Measurements from ENCODE around the gene RFNG. TPM values are rescaled to one million over a fixed set of nuclear protein-coding genes. Genes with fewer than 3 reads are reported as not detected.

The RFNG gene
- total and polyA plus RNA-seq, 2 of the 13 experiments (the other 11 are each of a cell fraction or from before 2014, with no cell fraction given) = 61.4 to 64.0 TPM

DNA sequence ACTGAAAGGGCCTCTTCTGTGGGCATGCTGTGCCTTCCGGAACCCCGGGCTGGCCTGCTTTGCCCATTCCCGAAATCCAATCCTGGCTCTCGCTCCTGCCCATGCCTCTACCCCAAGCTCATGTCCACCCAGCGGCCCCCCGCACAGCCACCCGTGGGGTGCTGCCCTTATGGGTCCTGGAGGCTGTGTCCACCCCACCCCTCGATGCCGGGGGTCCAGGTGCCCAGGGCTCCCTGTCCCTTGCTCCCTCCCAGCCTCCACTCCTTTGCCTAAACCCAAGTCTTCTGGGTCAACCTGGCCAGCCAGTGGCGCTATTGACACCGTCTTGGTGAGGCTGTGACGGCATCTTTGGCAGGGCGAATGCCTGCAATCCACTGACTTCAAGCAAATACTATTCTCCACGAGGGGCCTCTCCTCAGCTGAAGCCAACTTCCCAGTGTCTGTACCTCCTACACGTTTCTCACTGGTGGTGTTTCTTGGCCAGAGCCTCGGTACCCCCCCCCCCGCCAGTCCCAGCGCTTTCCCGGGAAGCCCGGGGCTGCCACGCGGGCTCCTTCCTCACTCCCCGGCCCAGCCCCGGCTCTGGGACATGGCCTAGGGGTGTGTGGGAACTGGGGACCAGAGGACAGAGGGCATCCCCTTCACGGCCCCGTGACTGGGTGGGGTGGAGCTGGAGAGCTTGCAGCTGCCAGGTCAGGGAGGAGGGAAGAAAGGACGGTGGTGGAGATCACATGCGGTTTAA lies 26.2 kb upstream of the RFNG start (continued):
- TF ChIP-seq FOXC1 (CRISPR knock-in tag; IDR thresholded peaks at IDR 0.05; ENCODE audit: borderline replicate concordance) = no peak
- TF ChIP-seq, protein P1, sequence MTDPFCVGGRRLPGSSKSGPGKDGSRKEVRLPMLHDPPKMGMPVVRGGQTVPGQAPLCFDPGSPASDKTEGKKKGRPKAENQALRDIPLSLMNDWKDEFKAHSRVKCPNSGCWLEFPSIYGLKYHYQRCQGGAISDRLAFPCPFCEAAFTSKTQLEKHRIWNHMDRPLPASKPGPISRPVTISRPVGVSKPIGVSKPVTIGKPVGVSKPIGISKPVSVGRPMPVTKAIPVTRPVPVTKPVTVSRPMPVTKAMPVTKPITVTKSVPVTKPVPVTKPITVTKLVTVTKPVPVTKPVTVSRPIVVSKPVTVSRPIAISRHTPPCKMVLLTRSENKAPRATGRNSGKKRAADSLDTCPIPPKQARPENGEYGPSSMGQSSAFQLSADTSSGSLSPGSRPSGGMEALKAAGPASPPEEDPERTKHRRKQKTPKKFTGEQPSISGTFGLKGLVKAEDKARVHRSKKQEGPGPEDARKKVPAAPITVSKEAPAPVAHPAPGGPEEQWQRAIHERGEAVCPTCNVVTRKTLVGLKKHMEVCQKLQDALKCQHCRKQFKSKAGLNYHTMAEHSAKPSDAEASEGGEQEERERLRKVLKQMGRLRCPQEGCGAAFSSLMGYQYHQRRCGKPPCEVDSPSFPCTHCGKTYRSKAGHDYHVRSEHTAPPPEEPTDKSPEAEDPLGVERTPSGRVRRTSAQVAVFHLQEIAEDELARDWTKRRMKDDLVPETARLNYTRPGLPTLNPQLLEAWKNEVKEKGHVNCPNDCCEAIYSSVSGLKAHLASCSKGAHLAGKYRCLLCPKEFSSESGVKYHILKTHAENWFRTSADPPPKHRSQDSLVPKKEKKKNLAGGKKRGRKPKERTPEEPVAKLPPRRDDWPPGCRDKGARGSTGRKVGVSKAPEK (CRISPR knock-in tag; IDR thresholded peaks at IDR 0.05; ENCODE audit: borderline replicate concordance) = no peak
- no peak for TF ChIP-seq SRY (CRISPR knock-in tag; IDR thresholded peaks at IDR 0.05)
- TF ChIP-seq, protein P2, sequence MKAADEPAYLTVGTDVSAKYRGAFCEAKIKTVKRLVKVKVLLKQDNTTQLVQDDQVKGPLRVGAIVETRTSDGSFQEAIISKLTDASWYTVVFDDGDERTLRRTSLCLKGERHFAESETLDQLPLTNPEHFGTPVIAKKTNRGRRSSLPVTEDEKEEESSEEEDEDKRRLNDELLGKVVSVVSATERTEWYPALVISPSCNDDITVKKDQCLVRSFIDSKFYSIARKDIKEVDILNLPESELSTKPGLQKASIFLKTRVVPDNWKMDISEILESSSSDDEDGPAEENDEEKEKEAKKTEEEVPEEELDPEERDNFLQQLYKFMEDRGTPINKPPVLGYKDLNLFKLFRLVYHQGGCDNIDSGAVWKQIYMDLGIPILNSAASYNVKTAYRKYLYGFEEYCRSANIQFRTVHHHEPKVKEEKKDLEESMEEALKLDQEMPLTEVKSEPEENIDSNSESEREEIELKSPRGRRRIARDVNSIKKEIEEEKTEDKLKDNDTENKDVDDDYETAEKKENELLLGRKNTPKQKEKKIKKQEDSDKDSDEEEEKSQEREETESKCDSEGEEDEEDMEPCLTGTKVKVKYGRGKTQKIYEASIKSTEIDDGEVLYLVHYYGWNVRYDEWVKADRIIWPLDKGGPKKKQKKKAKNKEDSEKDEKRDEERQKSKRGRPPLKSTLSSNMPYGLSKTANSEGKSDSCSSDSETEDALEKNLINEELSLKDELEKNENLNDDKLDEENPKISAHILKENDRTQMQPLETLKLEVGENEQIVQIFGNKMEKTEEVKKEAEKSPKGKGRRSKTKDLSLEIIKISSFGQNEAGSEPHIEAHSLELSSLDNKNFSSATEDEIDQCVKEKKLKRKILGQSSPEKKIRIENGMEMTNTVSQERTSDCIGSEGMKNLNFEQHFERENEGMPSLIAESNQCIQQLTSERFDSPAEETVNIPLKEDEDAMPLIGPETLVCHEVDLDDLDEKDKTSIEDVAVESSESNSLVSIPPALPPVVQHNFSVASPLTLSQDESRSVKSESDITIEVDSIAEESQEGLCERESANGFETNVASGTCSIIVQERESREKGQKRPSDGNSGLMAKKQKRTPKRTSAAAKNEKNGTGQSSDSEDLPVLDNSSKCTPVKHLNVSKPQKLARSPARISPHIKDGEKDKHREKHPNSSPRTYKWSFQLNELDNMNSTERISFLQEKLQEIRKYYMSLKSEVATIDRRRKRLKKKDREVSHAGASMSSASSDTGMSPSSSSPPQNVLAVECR (CRISPR knock-in tag; IDR thresholded peaks at IDR 0.05; ENCODE audit: borderline replicate concordance) = no peak
- TF ChIP-seq, protein P3, sequence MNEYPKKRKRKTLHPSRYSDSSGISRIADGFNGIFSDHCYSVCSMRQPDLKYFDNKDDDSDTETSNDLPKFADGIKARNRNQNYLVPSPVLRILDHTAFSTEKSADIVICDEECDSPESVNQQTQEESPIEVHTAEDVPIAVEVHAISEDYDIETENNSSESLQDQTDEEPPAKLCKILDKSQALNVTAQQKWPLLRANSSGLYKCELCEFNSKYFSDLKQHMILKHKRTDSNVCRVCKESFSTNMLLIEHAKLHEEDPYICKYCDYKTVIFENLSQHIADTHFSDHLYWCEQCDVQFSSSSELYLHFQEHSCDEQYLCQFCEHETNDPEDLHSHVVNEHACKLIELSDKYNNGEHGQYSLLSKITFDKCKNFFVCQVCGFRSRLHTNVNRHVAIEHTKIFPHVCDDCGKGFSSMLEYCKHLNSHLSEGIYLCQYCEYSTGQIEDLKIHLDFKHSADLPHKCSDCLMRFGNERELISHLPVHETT (CRISPR knock-in tag; conservative IDR thresholded peaks at IDR 0.05) = no peak
- no peak for TF ChIP-seq ZNF746 (CRISPR knock-in tag; IDR thresholded peaks at IDR 0.05)
- TF ChIP-seq, protein P4, sequence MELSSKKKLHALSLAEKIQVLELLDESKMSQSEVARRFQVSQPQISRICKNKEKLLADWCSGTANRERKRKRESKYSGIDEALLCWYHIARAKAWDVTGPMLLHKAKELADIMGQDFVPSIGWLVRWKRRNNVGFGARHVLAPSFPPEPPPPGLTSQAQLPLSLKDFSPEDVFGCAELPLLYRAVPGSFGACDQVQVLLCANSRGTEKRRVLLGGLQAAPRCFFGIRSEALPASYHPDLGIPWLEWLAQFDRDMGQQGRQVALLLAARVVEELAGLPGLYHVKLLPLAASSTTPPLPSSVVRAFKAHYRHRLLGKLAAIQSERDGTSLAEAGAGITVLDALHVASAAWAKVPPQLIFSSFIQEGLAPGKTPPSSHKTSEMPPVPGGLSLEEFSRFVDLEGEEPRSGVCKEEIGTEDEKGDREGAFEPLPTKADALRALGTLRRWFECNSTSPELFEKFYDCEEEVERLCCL (CRISPR knock-in tag; IDR thresholded peaks at IDR 0.05; ENCODE audit: borderline replicate concordance) = no peak
- TF ChIP-seq ZNF24 (IDR thresholded peaks at IDR 0.05) = no peak
- TF ChIP-seq AGO2 (optimal IDR thresholded peaks at IDR 0.05; ENCODE audit: low read depth, low read length) = peak; percentile 99
- no peak for TF ChIP-seq ADNP (CRISPR knock-in tag; IDR thresholded peaks at IDR 0.05)
- TF ChIP-seq RBFOX2 (IDR thresholded peaks at IDR 0.05; ENCODE audit: low read depth, low read length) = peak; percentile 90
- TF ChIP-seq PAWR (CRISPR knock-in tag; IDR thresholded peaks at IDR 0.05; ENCODE audit: borderline replicate concordance) = no peak
- TF ChIP-seq, protein P5, sequence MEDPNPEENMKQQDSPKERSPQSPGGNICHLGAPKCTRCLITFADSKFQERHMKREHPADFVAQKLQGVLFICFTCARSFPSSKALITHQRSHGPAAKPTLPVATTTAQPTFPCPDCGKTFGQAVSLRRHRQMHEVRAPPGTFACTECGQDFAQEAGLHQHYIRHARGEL (CRISPR knock-in tag; IDR thresholded peaks at IDR 0.05) = no peak
- peak; percentile 86 for TF ChIP-seq RBM22 (optimal IDR thresholded peaks at IDR 0.05; ENCODE audit: low read length)
- TF ChIP-seq KLF6 (CRISPR knock-in tag; IDR thresholded peaks at IDR 0.05) = no peak
- no peak for TF ChIP-seq TCF12 (IDR thresholded peaks at IDR 0.05)
- no peak for TF ChIP-seq TCF12 (CRISPR knock-in tag; IDR thresholded peaks at IDR 0.05)
- TF ChIP-seq NFKB2 (CRISPR knock-in tag; IDR thresholded peaks at IDR 0.05; ENCODE audit: borderline replicate concordance) = 0 out of 2 replicates have a peak, but pooled peaks have one; percentile 31
- TF ChIP-seq HOXA9 (CRISPR knock-in tag; IDR thresholded peaks at IDR 0.05; ENCODE audit: borderline replicate concordance) = no peak
- no peak; the same call in 1 of the 2 replicates for TF ChIP-seq ZNF564 (CRISPR knock-in tag; IDR thresholded peaks at IDR 0.05)
